Osteocyte (in vitro differentiated cells): ENCODE measurements around the gene KRTAP5-7. TPM values are rescaled to one million over a fixed set of nuclear protein-coding genes. Genes with fewer than 3 reads are reported as not detected.

Experiments
- DNase-seq: peaks from one replicate; pipeline ENCODE4 v3.0.0; 2021; ENCODE audit warnings: mixed read lengths; ENCODE audit not compliant: unreplicated experiment; ENCODE audit errors: extremely low spot score
- H3K27ac Mint-ChIP-seq: one replicate; pipeline ENCODE4 v1.8.0; 2021; ENCODE audit warnings: mild to moderate bottlenecking, mixed read lengths; ENCODE audit not compliant: unreplicated experiment
- H3K27me3 Mint-ChIP-seq: one replicate; pipeline ENCODE4 v1.8.0; 2021; ENCODE audit warnings: mixed read lengths; ENCODE audit not compliant: unreplicated experiment
- H3K36me3 Mint-ChIP-seq: one replicate; pipeline ENCODE4 v1.8.0; 2021; ENCODE audit warnings: mixed read lengths; ENCODE audit not compliant: unreplicated experiment
- H3K4me1 Mint-ChIP-seq: one replicate; pipeline ENCODE4 v1.8.0; 2021; ENCODE audit warnings: mixed read lengths; ENCODE audit not compliant: unreplicated experiment
- H3K4me3 Mint-ChIP-seq: one replicate; pipeline ENCODE4 v1.8.0; 2021; ENCODE audit warnings: mild to moderate bottlenecking, moderate library complexity, mixed read lengths; ENCODE audit not compliant: unreplicated experiment
- H3K9me3 Mint-ChIP-seq: one replicate; pipeline ENCODE4 v1.8.0; 2021; ENCODE audit warnings: mixed read lengths; ENCODE audit not compliant: unreplicated experiment
- total RNA-seq: library from RNA; stranded (reverse); gene quantifications from 2 replicates; pipeline ENCODE4 v1.2.1, GENCODE V29; 2021
- TF ChIP-seq, protein P1 (sequence below): fragments of 200-600 bp; sonication (generic); IDR thresholded peaks from 2 replicates; pipeline ENCODE4 v1.5.0; 2021; ENCODE audit warnings: antibody characterized with exemption, mild to moderate bottlenecking, moderate library complexity

The KRTAP5-7 gene
- total RNA-seq, 1 donor from 2014 or later, result not detected

DNA sequence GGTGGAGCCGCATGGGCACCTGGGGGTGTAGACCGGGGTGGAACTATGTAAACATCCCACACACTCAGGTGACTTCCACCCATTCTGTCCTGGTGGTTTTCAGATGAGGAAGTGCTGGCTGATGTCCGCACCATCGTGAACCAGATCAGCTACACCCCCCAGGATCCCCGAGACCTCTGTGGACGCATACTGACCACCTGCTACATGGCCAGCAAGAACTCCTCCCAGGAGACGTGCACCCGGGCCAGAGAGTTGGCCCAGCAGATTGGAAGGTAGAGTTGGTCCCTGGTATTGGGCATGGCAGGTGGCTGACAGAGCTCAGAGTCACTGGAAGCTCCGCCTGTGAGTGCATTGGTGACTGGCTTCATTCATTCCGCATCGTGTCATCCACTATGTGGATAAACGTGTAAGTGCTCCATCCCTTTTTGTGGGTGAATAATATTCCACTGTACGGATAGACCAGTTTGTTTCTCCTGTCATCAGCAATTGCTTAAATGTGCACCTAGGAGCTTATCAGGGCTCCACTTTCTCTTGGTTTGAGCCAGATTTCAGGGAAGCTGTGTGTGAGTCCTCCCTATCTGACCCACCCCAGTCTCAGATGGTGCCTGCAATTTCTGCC, 44.2 kb upstream of the KRTAP5-7 start:
- Mint-ChIP-seq H3K27me3 (no peaks in the 10 kb centered on the region), H3K27ac (no peak overlapping the region), H3K4me3 (no peak overlapping the region), H3K36me3 (peaks cover 56% of the 10 kb centered on the region), H3K9me3 (no peaks in the 10 kb centered on the region), H3K4me1 (peaks cover 5% of the 10 kb centered on the region)
- TF ChIP-seq, protein P1, sequence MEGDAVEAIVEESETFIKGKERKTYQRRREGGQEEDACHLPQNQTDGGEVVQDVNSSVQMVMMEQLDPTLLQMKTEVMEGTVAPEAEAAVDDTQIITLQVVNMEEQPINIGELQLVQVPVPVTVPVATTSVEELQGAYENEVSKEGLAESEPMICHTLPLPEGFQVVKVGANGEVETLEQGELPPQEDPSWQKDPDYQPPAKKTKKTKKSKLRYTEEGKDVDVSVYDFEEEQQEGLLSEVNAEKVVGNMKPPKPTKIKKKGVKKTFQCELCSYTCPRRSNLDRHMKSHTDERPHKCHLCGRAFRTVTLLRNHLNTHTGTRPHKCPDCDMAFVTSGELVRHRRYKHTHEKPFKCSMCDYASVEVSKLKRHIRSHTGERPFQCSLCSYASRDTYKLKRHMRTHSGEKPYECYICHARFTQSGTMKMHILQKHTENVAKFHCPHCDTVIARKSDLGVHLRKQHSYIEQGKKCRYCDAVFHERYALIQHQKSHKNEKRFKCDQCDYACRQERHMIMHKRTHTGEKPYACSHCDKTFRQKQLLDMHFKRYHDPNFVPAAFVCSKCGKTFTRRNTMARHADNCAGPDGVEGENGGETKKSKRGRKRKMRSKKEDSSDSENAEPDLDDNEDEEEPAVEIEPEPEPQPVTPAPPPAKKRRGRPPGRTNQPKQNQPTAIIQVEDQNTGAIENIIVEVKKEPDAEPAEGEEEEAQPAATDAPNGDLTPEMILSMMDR, result no peak
- no peak for DNase-seq

DNA sequence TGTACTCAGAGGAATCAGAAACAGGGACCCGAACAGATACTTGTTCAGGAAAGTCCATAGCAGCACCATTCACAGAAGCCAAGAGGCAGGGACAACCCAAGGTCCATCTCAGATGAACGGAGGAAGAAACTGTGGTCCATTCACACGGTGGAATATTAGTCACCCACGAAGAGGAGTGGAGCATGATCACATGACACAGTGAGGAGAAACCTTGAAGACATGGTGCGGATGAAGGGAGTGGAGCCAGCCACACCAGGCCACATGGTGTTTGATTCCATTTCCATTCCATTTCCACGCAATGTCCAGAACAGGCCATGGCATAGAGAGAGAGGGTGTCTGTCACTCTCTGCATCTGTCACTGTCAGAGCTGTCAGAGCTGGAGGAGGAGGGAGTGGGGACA, 43.4 kb upstream of the KRTAP5-7 start:
- H3K27ac Mint-ChIP-seq, result no peak overlapping the region
- no peaks in the 10 kb centered on the region for H3K9me3 Mint-ChIP-seq
- TF ChIP-seq, protein P1, result no peak
- no peak overlapping the region for H3K4me3 Mint-ChIP-seq
- H3K4me1 Mint-ChIP-seq, result peaks cover 13% of the 10 kb centered on the region
- no peak for DNase-seq
- H3K36me3 Mint-ChIP-seq, result peaks cover 55% of the 10 kb centered on the region
- H3K27me3 Mint-ChIP-seq, result no peaks in the 10 kb centered on the region

DNA sequence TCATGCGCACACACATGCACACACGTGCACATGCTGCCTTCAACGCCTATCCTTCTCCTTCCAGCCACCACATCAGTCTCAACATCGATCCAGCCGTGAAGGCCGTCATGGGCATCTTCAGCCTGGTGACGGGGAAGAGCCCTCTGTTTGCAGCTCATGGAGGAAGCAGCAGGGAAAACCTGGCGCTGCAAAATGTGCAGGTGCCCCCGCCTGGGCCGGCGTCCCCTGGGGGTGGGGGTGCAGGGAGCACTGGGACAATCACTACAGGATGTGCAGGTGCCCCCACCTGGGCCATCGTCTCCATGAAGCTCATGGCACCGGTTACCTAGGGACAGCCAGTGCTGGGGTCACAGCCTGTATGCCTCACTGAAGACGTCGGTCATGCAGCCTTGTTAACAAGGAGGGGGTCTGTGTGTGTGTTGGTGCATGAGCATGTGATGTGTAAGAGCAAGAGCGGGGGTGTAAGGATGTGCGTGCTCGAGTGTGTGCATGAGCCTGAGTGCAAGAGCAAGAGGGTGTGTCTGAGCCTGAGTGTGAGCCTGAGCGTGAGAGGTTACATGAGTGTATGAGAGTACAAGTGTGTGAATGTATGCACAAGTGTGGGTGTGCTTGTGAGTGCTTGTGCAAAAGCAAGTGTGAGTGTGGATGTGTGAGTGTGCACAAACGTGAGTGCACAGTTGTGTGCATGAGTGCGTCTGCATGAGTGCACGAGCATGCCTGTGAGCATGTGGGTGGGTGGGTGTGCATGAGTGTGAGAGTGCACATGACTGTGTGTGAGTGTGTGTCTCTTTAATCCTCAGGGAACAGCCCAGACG, 42.6 kb upstream of the KRTAP5-7 start:
- peaks cover 52% of the 10 kb centered on the region for H3K36me3 Mint-ChIP-seq
- no peaks in the 10 kb centered on the region for H3K27me3 Mint-ChIP-seq
- H3K9me3 Mint-ChIP-seq, result no peaks in the 10 kb centered on the region
- DNase-seq, result no peak
- no peak overlapping the region for H3K4me3 Mint-ChIP-seq
- TF ChIP-seq, protein P1, result no peak
- peaks cover 20% of the 10 kb centered on the region for H3K4me1 Mint-ChIP-seq
- no peak overlapping the region for H3K27ac Mint-ChIP-seq

DNA sequence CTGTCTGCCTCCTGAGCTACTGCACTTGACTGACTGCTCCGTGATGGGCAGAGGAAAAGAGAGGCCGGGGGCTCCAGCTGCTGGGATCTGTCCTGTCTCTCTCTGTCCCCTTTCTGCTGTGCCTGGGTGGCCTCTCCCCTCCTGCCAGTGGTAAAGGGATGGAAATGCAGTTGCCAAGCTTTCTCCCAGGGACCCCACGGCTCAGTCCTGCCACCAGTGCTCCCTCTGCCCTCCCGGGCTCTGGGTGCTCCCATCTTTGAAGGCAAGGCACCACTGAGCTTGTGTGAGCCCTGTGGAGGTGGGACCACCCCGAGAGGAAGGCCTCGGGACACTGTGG, 42.0 kb upstream of the KRTAP5-7 start:
- Mint-ChIP-seq H3K4me3 (no peak overlapping the region), H3K9me3 (no peaks in the 10 kb centered on the region), H3K36me3 (peaks cover 49% of the 10 kb centered on the region), H3K27me3 (no peaks in the 10 kb centered on the region), H3K4me1 (peaks cover 21% of the 10 kb centered on the region), H3K27ac (no peak overlapping the region)
- DNase-seq, result no peak
- TF ChIP-seq, protein P1, result no peak

DNA sequence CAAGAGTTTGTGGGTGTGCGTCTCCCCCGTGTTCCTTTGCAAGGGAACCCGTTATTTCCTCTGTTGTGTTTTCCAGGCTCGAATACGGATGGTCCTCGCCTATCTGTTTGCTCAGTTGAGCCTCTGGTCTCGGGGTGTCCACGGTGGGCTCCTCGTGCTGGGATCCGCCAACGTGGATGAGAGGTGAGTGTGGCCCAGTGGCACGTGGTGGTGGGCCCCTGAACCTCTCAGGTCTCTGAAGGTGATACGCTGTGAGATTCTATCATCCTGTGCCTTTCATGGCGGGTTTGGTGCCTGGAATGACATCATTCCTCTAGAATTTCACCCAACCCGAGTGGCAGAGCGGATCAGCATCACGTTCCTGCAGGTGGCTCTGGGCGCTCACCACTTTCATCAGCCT, 41.6 kb upstream of the KRTAP5-7 start:
- Mint-ChIP-seq H3K4me1 (peaks cover 21% of the 10 kb centered on the region), H3K27ac (no peak overlapping the region), H3K27me3 (no peaks in the 10 kb centered on the region), H3K36me3 (peaks cover 52% of the 10 kb centered on the region), H3K9me3 (no peaks in the 10 kb centered on the region), H3K4me3 (no peak overlapping the region)
- no peak for DNase-seq
- TF ChIP-seq, protein P1, result no peak
